ENCODE data around the gene FGD2. TPM values are rescaled to one million over a fixed set of nuclear protein-coding genes. Genes with fewer than 3 reads are reported as not detected.

The FGD2 gene
- total and polyA plus RNA-seq, 9 of the 15 experiments (the other 6 are each of a cell fraction or from before 2014, with no cell fraction given), result 0.09 TPM; not detected in 8

GRCh38 chr6:37018198-37019064, 13.0 kb downstream of the FGD2 start (continued):
- TF ChIP-seq ZBTB40 (IDR thresholded peaks at IDR 0.05), result no peak
- no peak for TF ChIP-seq ZBTB40 (CRISPR knock-in tag; IDR thresholded peaks at IDR 0.05)
- no peak for TF ChIP-seq PCBP2 (IDR thresholded peaks at IDR 0.05; ENCODE audit: low read depth, low read length, poor library complexity, severe bottlenecking)
- no peak for TF ChIP-seq E2F6 (IDR thresholded peaks at IDR 0.05; ENCODE audit: borderline replicate concordance in 1 of 2, extremely low read depth in 1 of 2, insufficient read depth in 1 of 2, insufficient read length in 1 of 2, low read depth in 1 of 2, low read length in 1 of 2, poor library complexity in 1 of 2, severe bottlenecking in 1 of 2)
- TF ChIP-seq ZC3H11A (IDR thresholded peaks at IDR 0.05; ENCODE audit: low read depth, low read length), result 0 out of 2 replicates have a peak, but pooled peaks have one; percentile 51
- TF ChIP-seq MAZ (CRISPR knock-in tag; conservative IDR thresholded peaks at IDR 0.05 in 1 of 2, IDR thresholded peaks at IDR 0.05 in 1 of 2), result peak in 1 of 2 experiments; percentile 54; a peak in 3 of 4 replicates
- TF ChIP-seq XRCC5 (IDR thresholded peaks at IDR 0.05; ENCODE audit: low read depth, low read length), result peak; percentile 66; the same call in 1 of the 2 replicates
- TF ChIP-seq ZNF444 (CRISPR knock-in tag; IDR thresholded peaks at IDR 0.05), result no peak
- TF ChIP-seq HMGXB4 (CRISPR knock-in tag; IDR thresholded peaks at IDR 0.05), result no peak
- TF ChIP-seq SMC3 (conservative IDR thresholded peaks at IDR 0.05; ENCODE audit: insufficient read depth, low read depth, low read length), result peak; percentile 99
